Tongue (tissue), 2 donors: ENCODE data around the gene SCNN1A. TPM values are rescaled to one million over a fixed set of nuclear protein-coding genes. Genes with fewer than 3 reads are reported as not detected.
"Not testable (repeated sequence)": the region's sequence is repeated elsewhere in the genome, so short reads cannot be mapped to it uniquely, and the experiment has no call there.

Experiments used
- DNase-seq: peaks from one replicate; pipeline ENCODE4 v3.0.0-alpha.2; 2015
- total RNA-seq: library from RNA; depleted of rRNA; stranded (reverse); fragments of >200 nt; gene quantifications from one replicate; pipeline ENCODE4 v1.2.3, GENCODE V29; 2014

Gene SCNN1A
- total RNA-seq, 1 donor from 2014 or later: 35.9 TPM

- no peak for DNase-seq
These were observed 27.7 kb downstream of the SCNN1A start for GRCh38 chr12:6347367-6348338.

- DNase-seq: no peak
These were observed 28.4 kb downstream of the SCNN1A start for GRCh38 chr12:6346942-6347341.

- DNase-seq: no peak
These were observed 29.0 kb downstream of the SCNN1A start for GRCh38 chr12:6346235-6346832.

- DNase-seq: no peak
These were observed 29.9 kb downstream of the SCNN1A start for GRCh38 chr12:6345319-6346091.

GRCh38 chr12:6344101-6344660 lies 31.2 kb downstream of the SCNN1A start:
- not testable (repeated sequence) for DNase-seq

GRCh38 chr12:6343518-6343917 lies 31.8 kb downstream of the SCNN1A start:
- no peak for DNase-seq

GRCh38 chr12:6342140-6342889 lies 33.0 kb downstream of the SCNN1A start:
- DNase-seq: no peak

GRCh38 chr12:6341417-6342139 lies 33.8 kb downstream of the SCNN1A start, which contains the start of gene TNFRSF1A:
TSS of gene TNFRSF1A (minus strand) at chr12:6342076. CDS start at chr12:6341814, 262 bp downstream.
- peak; percentile 89 for DNase-seq

- no peak for DNase-seq
These were observed 34.5 kb downstream of the SCNN1A start for GRCh38 chr12:6340745-6341416.

- DNase-seq: peak; percentile 57
These were observed 35.2 kb downstream of the SCNN1A start for GRCh38 chr12:6340032-6340638.

- DNase-seq: no peak
These were observed 36.4 kb downstream of the SCNN1A start for GRCh38 chr12:6338955-6339354.

GRCh38 chr12:6338536-6338935 lies 36.8 kb downstream of the SCNN1A start:
- not testable (repeated sequence) for DNase-seq

- no peak for DNase-seq
These were observed 37.4 kb downstream of the SCNN1A start for GRCh38 chr12:6337958-6338433.

- no peak for DNase-seq
These were observed 38.2 kb downstream of the SCNN1A start for GRCh38 chr12:6336889-6337853.

- DNase-seq: peak; percentile 94
These were observed 39.1 kb downstream of the SCNN1A start for GRCh38 chr12:6336079-6336888.

- peak; percentile 66 for DNase-seq
These were observed 39.8 kb downstream of the SCNN1A start for GRCh38 chr12:6335451-6336078.

GRCh38 chr12:6334940-6335450 lies 40.4 kb downstream of the SCNN1A start:
- DNase-seq: no peak
